ENCODE data around the gene KRT7.
"Not testable (repeated sequence)": the region's sequence is repeated elsewhere in the genome, so short reads cannot be mapped to it uniquely, and the experiment has no call there.

Gene KRT7

DNA sequence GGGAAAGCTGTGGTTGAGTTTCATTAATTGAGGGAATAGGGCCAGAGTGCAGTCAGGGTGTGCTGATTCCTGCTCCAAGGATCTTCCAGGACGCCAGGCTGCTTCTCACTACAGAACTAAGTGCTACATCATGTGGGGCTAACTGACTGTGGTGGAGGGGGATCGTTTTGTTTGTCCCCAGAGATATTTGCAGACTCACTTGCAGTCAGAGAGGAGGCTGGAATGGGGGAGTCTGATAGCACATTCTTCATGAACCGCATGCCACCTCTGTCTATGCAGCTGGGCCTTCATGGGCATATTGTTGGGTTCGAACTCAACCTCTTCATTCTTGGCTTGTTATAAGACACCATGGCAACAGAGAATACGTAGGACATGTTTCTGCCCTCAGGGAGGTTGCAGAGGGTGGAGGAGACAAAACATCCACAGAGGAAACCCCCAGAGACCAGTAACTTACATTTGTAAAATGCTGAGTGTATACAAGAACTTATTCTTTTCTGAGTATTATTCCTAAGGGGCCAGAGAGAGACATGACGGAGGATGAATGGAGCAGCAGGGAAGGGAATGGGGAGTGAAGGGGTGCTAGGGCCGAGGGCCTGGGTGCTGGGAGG lies 13.0 kb downstream of the KRT7 start:
- no peak for DNase-seq

DNA sequence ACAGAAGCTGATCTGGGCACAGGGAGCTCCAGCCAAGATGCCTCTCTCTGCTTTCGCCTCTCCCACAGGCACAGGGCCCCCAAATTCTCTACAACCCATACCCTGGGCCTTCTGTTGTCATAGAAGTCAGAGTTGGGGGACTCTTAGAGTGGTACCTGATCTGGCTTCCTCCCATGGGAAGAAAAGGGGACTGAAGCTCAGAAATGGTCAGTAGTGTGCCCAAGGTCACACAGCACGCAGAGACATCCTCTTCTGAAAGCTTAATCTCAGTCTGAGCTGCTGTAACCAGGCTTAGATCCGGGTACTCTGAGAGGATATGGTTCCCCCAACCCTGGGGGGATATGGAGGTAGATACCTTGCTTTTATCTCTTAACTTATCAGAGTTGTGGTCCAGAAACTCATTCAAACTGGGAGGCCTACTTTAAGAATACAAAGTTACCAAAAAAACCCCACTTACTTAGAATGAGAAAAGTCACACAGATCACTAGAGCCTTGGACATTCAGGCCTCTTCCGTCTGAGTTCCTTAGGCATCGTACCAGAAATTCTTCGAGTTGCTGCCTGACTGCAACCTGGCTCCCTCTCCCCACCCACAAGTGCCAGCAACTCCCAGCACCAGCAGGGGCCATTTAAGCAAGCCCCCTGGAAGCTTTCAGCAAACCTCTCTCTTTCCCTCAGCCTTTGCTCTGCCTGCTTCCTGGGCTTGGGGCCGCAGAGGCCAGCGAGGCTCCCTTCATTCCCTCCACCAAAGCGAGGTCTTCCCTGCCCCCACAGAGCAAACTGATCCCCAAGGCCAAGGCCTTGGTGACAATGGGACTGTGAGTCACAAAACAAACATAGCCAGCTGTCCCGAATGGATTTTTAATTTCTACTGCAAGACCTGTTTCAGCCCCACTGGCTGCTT lies 13.9 kb downstream of the KRT7 start:
- no peak for DNase-seq

GRCh38 chr12:52247622-52248540 lies 14.8 kb downstream of the KRT7 start:
- DNase-seq: no peak

DNA sequence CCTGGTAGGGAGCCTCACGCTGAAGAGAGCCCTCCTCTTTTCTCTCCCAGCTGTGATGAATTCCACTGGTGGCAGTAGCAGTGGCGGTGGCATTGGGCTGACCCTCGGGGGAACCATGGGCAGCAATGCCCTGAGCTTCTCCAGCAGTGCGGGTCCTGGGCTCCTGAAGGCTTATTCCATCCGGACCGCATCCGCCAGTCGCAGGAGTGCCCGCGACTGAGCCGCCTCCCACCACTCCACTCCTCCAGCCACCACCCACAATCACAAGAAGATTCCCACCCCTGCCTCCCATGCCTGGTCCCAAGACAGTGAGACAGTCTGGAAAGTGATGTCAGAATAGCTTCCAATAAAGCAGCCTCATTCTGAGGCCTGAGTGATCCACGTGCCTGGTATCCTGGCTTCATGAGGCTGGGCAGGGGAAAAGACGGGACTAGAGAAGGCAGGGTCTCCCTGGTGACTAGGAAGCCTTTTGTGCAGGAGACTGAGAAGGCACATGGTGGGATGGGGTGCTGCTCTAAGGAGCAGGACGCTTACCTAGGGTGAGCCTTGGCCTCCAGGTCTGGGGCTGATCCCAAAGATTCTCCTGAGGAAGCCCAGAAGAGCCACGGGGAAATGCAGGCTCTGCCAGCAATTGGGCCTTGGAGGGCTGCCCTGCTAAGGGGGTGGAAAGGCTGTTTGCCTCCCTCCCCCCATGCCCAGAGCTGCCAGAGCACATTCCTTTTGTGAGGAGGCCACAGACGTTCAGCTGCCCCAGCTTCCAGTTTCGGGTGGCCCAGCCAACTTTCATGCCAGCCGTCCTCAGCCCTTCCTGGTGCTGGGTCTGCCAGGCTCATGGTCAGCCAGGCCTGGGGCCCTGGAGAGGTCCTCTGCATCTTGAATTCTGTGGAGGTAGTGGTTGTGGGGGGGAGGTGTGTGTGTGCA lies 15.8 kb downstream of the KRT7 start:
- DNase-seq: no peak

DNA sequence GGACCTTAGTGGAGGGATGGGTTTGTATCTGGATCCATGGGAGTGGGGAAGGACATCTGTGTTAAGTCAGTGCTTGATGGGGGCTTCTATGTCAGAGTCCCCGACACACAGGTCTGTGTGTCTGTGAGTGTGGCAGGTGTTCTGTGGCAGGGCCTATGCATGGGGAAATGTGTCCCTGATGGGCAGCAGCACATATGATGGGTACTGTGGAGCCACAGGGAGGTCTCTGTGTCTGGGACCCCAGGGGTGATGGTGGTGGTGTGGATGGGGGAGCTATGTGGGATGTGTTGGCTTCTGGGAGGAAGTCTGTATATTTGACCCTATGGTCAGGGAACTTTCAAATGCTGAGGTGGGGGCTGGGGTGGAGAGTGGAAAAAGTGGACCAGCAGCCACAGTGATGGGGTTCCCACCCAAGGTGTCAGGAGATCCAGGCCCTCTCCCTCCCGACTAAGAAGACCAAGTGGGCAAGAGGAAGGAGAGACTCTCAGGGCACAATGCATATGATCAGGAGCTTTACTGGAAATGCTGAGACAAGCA lies 16.5 kb downstream of the KRT7 start:
- no peak for DNase-seq

DNA sequence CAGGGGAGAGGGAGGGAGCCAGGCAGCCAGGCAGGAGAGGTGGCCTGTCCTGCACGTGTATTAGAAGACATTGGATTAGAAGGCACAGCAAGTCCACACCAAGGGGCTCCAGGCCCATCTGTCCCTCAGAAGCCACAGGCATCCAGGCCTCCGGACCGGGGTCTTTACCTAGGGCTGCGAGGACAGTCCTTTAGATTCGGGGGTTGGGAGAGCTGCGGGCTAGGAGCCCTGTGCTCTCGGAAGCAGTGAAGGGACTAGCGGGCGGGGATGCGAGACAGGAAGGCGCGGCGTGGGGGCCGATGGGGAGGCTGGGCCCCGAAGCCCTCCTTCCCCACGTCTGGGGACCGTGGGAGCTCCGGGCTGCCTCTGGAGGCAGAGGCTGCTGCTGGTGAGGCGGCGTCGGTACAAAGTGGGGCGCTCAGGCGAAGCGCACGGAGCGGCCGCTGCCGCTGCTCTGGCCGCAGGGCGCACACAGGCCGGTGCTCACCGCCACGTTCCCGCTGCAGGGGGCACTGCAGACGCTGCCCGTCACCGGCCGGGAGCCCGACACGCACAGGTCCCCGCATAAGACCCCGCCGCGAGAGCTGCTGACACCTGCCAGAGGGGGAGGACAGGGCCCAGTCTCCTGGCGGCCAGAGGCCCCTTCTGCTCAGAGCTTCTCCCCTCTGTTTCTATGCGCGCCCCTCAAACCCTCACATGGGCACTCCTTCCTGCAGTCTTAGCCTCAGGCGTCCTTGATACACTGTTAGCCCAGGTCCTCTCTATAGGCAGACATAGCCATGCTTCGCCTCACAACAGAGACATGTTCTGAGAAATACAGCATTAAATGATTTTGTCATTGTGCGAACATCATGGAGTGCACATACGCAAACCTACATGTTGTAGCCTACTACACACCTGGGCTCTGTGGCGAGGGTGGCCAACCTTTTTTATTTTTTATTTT lies 17.3 kb downstream of the KRT7 start:
- DNase-seq: no peak

GRCh38 chr12:52251367-52252051 lies 18.5 kb downstream of the KRT7 start:
- DNase-seq: no peak

- not testable (repeated sequence) for DNase-seq
These were observed 19.2 kb downstream of the KRT7 start for GRCh38 chr12:52252175-52252615.

- DNase-seq: no peak
These were observed 19.8 kb downstream of the KRT7 start for GRCh38 chr12:52252728-52253343.

DNA sequence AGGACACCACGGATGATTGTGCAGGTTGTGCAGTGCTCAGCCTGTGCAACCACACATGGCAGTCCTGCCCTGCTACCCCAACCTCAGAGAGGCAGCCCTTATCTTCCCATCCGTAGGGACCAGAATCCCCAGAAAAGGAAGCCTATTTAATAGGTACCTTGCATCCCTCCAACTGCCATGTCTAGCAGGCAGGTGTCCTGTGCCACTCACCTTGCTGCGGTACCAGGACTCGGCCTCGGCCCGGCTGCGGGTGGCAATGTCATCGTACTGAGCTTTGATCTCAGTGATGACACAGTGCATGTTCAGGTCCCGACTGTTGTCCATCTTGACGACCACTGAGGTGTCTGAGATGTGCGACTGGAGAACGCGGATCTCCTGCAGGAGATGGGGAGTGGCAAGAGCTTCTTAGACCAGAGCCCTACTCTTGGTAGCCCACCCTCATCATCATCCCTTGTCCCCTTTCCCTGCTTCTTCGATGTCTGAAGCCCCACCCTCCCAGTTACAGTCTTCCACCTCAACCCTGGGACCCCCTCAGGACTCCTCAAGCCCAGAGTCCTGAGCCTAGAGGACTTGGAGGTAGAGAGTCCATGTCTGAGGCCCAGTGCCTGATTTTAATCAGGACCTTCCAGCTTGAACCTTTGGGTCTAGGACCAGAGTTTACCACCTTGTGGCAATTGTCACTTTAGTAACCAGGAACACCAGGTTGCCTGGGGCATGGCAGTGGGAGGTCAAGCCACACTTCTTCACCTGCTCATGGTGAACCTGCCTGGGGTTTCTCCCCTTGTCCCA lies 20.5 kb downstream of the KRT7 start:
- DNase-seq: no peak

GRCh38 chr12:52254180-52254964 lies 21.3 kb downstream of the KRT7 start:
- no peak for DNase-seq

DNA sequence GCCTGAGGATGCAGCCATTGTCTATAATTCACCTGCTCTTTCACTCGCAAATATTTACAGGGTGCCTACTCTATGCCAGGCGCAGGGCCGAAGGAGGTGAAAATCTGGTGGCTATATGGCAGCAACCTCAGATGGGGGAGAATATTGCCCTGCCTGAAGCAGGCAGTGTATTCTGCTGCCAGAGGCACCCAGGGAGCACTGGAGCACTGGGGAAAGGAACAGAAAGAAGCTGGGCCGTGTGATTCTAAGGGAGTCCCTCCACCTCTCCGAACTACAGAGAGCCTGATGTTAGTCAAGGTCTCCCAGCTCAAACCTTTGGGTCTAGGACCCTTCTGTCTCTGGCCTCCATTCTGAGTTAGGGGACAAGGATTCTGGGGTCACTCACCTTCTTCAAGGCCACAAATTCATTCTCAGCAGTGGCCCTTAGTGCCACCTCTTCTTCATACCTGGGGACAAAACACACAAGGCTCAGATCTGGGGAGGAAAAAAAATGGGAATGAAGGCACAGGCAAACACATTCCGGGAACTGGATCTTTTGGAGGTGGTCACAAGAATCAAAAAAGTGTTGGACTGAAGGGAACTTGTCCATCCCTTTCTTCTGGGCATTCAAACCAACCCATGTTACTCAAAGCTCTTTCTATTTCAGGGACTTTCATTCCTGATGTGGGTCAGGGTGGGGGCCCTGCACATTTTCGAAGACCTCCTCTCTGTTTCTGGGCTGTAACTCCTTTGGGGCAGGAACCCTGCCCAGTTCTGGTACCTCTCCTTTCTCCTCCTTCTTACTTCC lies 22.1 kb downstream of the KRT7 start:
- DNase-seq: no peak

- DNase-seq: no peak
These were observed 23.0 kb downstream of the KRT7 start for GRCh38 chr12:52255926-52256583.

DNA sequence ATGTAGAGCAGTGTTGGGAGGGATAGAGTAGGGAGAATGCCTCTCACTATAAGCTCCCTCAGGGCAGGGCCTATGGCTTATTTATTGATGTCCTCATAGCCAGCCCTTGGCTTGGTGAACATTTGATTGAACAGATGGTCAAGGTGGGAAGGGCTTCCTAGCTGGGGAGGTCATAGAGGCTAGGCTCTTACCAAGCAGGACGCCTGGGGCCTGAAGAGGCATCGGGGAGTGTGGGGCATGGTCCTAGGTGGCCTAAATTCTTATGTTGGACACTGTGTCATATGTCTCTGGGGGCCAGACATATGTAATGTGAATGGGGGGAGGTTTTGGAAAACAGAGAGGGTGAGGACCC lies 23.5 kb downstream of the KRT7 start:
- no peak for DNase-seq

- no peak for DNase-seq
These were observed 24.1 kb downstream of the KRT7 start for GRCh38 chr12:52257074-52257551.

DNA sequence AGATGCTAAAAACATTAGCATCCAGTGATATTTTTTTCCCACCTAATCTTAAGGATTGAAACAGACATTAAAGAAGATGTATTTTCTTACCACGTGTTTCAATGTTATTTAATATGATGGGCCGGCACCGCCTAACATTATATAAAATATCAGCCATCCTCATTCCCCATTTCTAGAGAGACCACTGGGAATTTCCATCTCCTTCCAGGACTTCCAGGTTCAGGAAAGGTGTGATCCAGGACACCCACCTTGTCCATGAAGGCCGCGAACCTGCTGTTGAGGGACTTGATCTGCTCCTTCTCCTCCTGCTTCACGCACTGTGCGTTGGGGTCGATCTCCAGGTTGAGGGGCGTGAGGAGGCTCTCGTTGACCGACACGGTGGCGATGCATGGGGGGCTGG lies 24.9 kb downstream of the KRT7 start:
- DNase-seq: not testable (repeated sequence)
